Measurements from ENCODE around the gene ADCY10. TPM values are rescaled to one million over a fixed set of nuclear protein-coding genes. Genes with fewer than 3 reads are reported as not detected.
"Not testable (repeated sequence)": the region's sequence is repeated elsewhere in the genome, so short reads cannot be mapped to it uniquely, and the experiment has no call there.

Gene ADCY10
- total RNA-seq, 2 experiments from 2014 or later: 0.05 to 0.13 TPM

DNA sequence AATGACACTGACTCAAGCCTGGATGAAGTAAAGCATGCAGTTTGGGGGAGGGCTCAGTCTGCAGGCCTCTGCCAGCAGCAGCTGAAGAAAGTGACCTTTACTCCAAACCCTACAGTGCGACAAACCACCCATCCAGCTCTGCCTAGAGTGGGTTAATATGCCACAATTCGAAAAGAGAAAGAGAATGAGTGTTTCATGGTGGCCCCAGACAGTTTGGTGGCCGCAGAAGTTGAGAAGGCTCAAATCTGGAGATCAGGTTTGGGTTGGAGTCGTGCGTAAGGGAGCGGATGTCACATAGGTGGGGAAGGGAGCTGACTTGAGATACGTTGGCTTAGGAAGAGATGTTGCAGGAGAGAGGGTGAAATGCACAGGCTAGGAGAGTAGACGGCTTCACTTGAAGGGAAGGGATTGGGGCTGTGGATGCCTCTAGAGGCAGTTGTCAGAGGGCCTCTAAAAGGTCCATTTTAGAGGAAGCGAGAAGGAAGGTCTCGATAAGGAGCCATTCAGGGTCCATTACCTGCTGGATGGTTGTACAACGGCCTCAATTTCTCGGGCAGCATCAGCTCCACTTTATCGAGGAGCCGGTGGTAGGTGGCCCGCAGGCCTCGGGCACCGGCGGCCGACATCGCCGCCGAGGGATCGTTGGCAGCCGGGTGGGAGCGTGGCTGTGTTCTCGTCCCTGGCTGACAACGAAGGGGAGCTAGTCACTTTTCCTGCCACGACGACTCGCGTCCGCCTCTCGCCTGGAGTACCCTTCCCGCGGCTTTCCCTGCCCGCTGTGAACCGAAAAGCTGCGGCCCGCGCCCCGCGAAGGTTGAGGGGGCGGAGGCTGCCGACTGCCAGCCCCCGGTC is 21.5 kb upstream of the ADCY10 start:
- peak overlapping the region; percentile 88 for H3K4me3 Mint-ChIP-seq
- peaks cover 34% of the 10 kb centered on the region for H3K4me1 Mint-ChIP-seq
- H3K9me3 Mint-ChIP-seq: no peaks in the 10 kb centered on the region
- ChIA-PET POLR2A (interaction anchor here (0.7 to 4.4 kb wide), 38 partner anchors 8 to 1761 kb away, joined by 3 to 67 read pairs (median 4); partner anchors contain the start of genes ADCY10, MPZL1, POU2F1 and RCSD1), CTCF (interaction anchor here (1.1 to 4.3 kb wide), 4 partner anchors 136 to 715 kb away, joined by 3 to 27 read pairs (median 14); partner anchors contain the start of gene POU2F1)
- no peaks in the 10 kb centered on the region for H3K36me3 Mint-ChIP-seq (ENCODE audit: low read depth)
- H3K27me3 Mint-ChIP-seq: no peaks in the 10 kb centered on the region
- peak overlapping the region; percentile 93 for H3K27ac Mint-ChIP-seq
- DNase-seq: peak; percentile 59

DNA sequence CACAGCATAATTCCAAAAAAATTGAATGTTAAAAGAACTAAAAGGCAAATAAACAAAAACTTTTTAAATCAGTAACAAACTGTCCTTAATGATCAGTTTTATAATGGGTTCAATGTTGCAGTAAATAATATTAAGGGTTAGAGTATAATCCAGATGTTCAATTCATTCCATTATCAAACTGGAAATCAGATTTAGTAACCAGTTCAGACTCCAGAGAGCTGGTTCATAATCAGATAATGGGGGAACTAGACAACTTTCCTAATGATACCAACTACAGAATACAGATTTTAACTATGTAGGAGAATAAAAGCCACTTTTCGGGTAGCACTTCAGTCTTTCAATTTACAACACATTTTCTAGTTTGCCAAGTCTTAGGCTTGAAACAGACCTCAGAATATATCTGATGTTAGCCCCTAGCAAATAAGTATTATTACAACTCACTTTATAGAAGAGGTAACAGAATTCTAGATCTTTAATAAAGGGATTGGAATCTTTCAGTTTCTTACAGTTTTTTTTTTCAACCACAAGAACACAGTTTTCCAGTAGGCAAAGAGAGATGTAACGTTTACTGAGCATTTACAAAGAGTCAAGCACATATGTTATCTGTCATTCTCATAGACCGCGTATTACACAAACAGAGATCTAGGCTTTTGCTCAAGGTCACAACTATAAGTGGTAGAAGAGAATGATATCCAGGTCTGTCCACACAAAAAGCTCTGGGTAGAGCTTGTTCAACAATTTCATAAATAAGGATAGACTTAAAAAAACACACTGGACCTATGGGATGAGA is 20.7 kb upstream of the ADCY10 start:
- no peaks in the 10 kb centered on the region for H3K36me3 Mint-ChIP-seq (ENCODE audit: low read depth)

DNA sequence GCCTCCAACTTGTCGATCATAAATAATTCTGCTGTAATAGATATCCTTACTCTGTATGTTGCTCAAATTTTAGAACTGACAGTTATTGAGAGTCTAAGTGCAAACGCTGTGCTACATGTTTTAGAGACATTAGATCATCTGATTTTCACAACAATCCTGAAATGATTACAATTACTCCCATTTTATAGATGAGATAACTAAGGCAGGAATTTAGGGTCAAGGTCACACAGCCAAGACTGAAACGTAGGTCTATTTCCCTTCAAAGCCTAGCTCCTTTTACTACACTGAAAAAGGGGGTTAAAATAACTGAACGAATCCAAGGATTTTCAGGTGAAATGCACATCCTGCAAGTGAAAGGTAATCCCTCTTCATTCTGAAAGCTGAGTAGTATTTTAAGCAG is 19.9 kb upstream of the ADCY10 start:
- no peak overlapping the region for H3K27ac Mint-ChIP-seq

More for the DNA sequence above, 20.7 kb upstream of the ADCY10 start:
- H3K9me3 Mint-ChIP-seq: no peaks in the 10 kb centered on the region
- no peaks in the 10 kb centered on the region for H3K27me3 Mint-ChIP-seq
- no peak for DNase-seq
- ChIA-PET CTCF (interaction anchor here (1.1 to 4.3 kb wide), 4 partner anchors 135 to 714 kb away, joined by 3 to 27 read pairs (median 14); partner anchors contain the start of gene POU2F1), POLR2A (interaction anchor here (1.0 to 4.4 kb wide), 15 partner anchors 11 to 715 kb away, joined by 3 to 67 read pairs (median 8); partner anchors contain the start of genes POU2F1, RCSD1 and SFT2D2)
- peak overlapping the region; percentile 88 for H3K4me3 Mint-ChIP-seq
- peaks cover 34% of the 10 kb centered on the region for H3K4me1 Mint-ChIP-seq
- peak overlapping the region; percentile 93 for H3K27ac Mint-ChIP-seq

DNA sequence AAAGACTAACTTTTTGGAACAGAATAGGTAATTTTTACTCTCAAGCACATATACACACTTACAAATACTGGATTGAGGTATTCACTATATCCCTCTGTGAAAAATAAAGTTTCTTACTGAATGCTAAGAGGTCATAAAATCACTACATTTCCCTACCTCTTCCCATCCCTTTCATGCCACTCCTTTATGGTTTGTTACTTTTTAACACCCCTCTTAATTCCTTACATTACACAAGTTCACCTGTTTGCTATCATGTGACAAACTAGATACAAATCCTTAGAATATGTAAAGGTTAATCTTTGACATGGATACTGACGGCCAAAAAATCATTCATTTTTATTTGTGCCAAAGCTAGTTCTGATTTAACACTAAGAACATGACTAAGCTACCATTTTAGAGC is 15.8 kb upstream of the ADCY10 start:
- Mint-ChIP-seq H3K9me3 (no peaks in the 10 kb centered on the region), H3K4me1 (peaks cover 23% of the 10 kb centered on the region), H3K36me3 (ENCODE audit: low read depth) (no peaks in the 10 kb centered on the region), H3K4me3 (no peak overlapping the region), H3K27ac (no peak overlapping the region), H3K27me3 (no peaks in the 10 kb centered on the region)
- ChIA-PET CTCF (no interaction called here), POLR2A (interaction anchor here (1.1 kb wide), 1 partner anchor 12 kb away, joined by 3 read pairs; no protein-coding TSS in a partner anchor)
- DNase-seq: no peak

More for the DNA sequence above, 19.9 kb upstream of the ADCY10 start:
- H3K4me1 Mint-ChIP-seq: peaks cover 34% of the 10 kb centered on the region
- POLR2A ChIA-PET: interaction anchor here (1.1 to 4.4 kb wide), 3 partner anchors 10 to 714 kb away, joined by 4 to 67 read pairs (median 26); partner anchors contain the start of gene POU2F1
- H3K27me3 Mint-ChIP-seq: no peaks in the 10 kb centered on the region
- no peaks in the 10 kb centered on the region for H3K36me3 Mint-ChIP-seq (ENCODE audit: low read depth)
- CTCF ChIA-PET: interaction anchor here (3.5 to 4.3 kb wide), 2 partner anchors 148 to 218 kb away, joined by 21 to 27 read pairs; no protein-coding TSS in a partner anchor
- H3K4me3 Mint-ChIP-seq: no peak overlapping the region
- no peaks in the 10 kb centered on the region for H3K9me3 Mint-ChIP-seq
- DNase-seq: no peak

DNA sequence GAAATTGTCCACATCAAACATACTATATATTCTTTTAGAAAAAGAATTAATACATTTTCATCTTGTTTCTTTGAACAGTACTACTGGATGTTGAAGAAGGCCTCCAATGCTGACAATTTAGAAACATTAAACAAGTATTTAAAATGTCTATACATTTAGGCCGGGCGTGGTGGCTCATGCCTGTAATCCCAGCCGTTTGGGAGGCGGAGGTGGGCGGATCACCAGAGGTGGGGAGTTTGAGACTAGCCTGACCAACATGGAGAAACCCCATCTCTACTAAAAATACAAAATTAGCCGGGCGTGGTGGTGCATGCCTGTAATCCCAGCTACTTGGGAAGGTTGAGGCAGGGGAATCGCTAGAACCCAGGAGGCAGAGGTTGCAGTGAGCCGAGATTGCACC is 15.0 kb upstream of the ADCY10 start:
- DNase-seq; H3K27ac Mint-ChIP-seq; POLR2A ChIA-PET; H3K36me3 Mint-ChIP-seq (ENCODE audit: low read depth); H3K9me3 Mint-ChIP-seq; H3K27me3 Mint-ChIP-seq; H3K4me3 Mint-ChIP-seq; CTCF ChIA-PET: not testable (repeated sequence)
- H3K4me1 Mint-ChIP-seq: peaks cover 15% of the 10 kb centered on the region

DNA sequence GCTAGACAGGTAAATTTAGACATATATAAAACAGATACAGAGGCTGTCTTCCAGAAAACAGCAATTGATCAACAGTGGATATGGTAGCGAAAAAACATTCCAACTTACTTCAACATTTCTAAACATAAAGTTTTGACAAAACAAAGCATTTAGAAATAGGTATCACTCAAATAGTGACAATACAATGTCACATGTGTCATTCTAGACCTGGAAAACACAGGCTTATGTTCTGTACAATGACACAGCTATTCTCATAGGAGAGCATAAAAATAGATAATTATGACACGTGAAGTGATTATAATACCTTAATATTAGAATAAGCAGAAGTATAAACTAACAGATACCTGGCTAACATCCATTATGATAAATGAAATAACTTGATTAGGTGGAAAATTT is 14.5 kb upstream of the ADCY10 start:
- Mint-ChIP-seq H3K9me3 (no peaks in the 10 kb centered on the region), H3K27me3 (no peaks in the 10 kb centered on the region), H3K4me3 (no peak overlapping the region), H3K4me1 (peaks cover 11% of the 10 kb centered on the region), H3K36me3 (ENCODE audit: low read depth) (peaks cover 3% of the 10 kb centered on the region), H3K27ac (no peak overlapping the region)
- ChIA-PET POLR2A (interaction anchor here (2.2 kb wide), 1 partner anchor 8 kb away, joined by 18 read pairs; the partner anchor contains the start of genes DCAF6 and MPC2), CTCF (no interaction called here)
- no peak for DNase-seq

DNA sequence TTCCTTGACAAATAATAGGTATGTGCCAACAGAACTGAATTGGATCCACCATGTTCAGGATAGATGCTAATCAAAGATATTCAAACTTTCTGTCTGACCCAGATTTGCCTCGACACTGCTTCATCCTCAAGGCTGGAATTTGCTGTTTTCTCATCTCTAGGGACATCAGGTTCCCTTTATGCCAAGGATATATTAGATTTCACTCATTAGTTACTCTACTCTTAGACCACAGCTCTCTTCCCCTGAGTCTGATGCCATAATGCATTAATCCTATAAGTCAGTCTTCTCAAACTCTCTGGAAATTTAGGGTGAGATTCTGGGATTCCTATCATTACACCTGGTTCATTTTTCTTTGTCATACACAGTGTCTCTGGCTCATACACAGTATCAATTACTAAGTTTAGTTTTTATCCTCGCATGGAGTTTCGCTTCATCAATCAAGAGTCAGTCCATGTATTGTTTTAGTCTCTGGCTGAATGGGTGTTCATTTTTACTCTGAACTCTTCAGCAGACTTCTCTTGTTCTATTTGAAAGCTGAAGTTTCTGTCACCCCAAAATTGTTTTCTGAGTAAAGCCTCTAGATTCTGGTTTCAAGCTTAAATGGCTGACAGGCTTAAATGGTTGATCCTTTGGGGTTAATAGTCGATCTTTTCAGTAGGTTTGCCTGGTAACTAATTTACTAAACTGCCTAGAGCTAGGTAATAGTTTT is 13.3 kb upstream of the ADCY10 start:
- DNase-seq: no peak
- CTCF ChIA-PET: no interaction called here
- H3K9me3 Mint-ChIP-seq: no peaks in the 10 kb centered on the region
- peaks cover 2% of the 10 kb centered on the region for H3K4me1 Mint-ChIP-seq
- H3K4me3 Mint-ChIP-seq: no peak overlapping the region
- H3K36me3 Mint-ChIP-seq (ENCODE audit: low read depth): peaks cover 7% of the 10 kb centered on the region
- H3K27ac Mint-ChIP-seq: no peak overlapping the region
- no peaks in the 10 kb centered on the region for H3K27me3 Mint-ChIP-seq
- POLR2A ChIA-PET: interaction anchor here (0.6 to 2.2 kb wide), 2 partner anchors 9 to 295 kb away, joined by 3 to 18 read pairs; partner anchors contain the start of genes DCAF6 and MPC2

DNA sequence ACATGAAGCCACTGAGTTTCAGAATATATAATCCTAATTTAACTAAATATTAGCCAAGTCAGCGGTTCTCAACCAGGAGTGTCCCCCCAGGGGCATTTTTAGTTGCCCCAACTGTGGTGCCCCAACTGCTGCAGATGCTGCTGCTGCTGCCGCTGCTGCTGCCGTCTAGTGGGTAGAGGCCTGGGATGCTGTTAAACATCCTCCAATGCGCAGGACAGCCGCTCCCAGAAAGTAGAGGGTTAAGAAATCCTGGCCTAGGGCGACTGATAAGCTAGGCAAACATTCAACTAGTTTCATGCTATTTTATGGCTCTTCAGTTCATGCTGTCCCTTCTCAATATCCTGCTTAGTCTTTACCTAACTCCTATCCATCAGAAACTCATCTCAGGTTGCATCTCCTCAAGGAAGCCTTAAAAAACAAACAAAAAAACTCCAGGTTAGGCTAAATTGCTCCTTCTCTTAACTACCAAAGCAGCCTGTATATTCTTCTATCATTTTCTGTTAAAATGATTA is 12.6 kb upstream of the ADCY10 start:
- H3K27me3 Mint-ChIP-seq: no peaks in the 10 kb centered on the region
- DNase-seq: no peak
- H3K4me1 Mint-ChIP-seq: no peaks in the 10 kb centered on the region
- H3K27ac Mint-ChIP-seq: no peak overlapping the region
- POLR2A ChIA-PET: interaction anchor here (0.6 to 2.2 kb wide), 2 partner anchors 10 to 295 kb away, joined by 3 to 18 read pairs; partner anchors contain the start of genes DCAF6 and MPC2
- peaks cover 7% of the 10 kb centered on the region for H3K36me3 Mint-ChIP-seq (ENCODE audit: low read depth)
- no peaks in the 10 kb centered on the region for H3K9me3 Mint-ChIP-seq
- CTCF ChIA-PET: no interaction called here
- H3K4me3 Mint-ChIP-seq: no peak overlapping the region

DNA sequence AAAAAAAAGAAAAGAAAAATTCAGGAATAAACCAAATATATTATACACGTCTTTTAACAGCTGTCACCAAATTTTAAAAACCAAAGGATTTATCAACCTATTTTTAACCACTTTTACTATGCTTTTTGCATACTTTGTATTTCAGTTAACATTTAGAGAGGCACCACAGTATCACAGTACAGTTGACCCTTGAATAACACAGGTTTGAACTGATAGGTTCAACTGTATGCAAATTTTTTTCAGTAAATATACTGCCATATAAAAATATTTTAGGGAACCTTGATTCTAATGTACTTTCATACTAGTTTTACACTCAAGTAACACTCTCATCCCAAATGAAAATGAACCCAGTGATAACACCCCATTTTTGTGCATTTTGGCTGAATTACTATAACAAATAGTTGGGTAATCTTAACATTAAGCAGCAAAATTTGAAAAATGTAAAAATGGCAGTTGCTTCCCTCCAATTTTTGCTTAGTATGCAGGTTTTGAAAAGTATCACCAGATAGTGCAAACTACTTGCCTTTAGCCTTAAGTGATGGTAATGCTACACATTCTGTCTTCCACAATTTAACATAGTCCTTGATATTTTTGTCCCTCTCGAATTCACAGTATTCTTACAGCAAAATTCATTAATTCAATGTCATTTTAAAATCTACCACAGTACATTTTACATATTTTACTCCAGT is 10.8 kb upstream of the ADCY10 start:
- Mint-ChIP-seq H3K4me1 (no peaks in the 10 kb centered on the region), H3K27ac (no peak overlapping the region), H3K4me3 (no peak overlapping the region), H3K27me3 (no peaks in the 10 kb centered on the region), H3K36me3 (ENCODE audit: low read depth) (peaks cover 7% of the 10 kb centered on the region), H3K9me3 (no peaks in the 10 kb centered on the region)
- ChIA-PET CTCF (no interaction called here), POLR2A (interaction anchor here (1.2 to 1.5 kb wide), 2 partner anchors 9 to 11 kb away, joined by 4 to 6 read pairs; no protein-coding TSS in a partner anchor)
- DNase-seq: no peak

DNA sequence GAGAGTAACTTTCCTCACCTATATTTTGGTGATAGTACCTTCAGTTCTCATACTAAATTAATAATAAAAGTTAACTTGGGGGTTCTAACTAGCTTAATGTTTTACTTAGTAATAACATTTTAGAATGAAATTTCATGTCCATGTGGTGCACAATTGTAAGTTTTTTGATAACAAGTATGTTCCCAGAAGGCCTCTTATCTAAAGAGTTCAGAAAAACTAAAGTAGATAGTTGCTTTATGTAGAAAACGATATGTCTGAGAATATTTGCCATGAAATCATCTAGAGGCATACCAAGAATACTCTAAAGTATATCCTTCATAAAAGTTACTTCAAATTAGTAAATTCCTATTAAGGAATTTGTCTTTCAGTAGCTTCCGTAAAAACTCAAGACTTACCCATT is 10.2 kb upstream of the ADCY10 start:
- Mint-ChIP-seq H3K27me3 (no peaks in the 10 kb centered on the region), H3K4me3 (no peak overlapping the region), H3K4me1 (no peaks in the 10 kb centered on the region), H3K36me3 (ENCODE audit: low read depth) (peaks cover 7% of the 10 kb centered on the region), H3K9me3 (no peaks in the 10 kb centered on the region), H3K27ac (no peak overlapping the region)
- POLR2A ChIA-PET: interaction anchor here (1.2 to 1.5 kb wide), 2 partner anchors 10 to 12 kb away, joined by 4 to 6 read pairs; no protein-coding TSS in a partner anchor
- CTCF ChIA-PET: no interaction called here
- no peak for DNase-seq

DNA sequence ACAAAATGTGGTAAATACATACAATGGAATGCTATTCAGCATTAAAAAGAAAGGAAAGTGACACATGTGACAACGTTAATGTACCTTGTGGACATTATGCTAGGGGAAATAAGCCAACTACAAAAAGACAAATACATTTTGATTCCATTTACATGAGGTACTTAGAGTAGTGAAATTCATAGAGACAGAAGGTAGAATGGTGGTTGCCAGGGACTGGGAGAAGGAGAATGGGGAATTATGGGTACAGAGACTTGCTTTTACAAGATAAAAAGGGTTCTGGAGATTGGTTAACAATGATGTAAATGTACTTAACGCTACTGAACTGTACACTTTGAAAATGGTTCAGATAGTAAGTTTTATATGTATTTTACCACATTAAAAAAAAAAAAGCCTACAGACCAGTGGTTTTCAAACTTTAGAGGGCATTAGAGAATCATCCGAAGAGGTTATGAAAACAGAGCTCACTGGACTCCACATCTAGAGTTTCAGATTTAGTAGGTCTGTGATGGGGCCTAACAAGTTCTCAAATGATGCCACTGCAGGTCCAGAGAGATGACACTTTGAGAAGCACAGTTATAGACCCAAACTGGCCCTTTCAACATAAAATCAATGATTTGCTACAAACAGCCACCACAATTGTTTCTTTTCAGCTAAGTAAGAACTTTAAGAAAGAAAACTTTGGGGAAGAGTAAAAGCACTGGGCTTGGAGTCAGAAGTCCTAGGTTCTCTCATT is 9.6 kb upstream of the ADCY10 start:
- CTCF ChIA-PET: no interaction called here
- peaks cover 7% of the 10 kb centered on the region for H3K36me3 Mint-ChIP-seq (ENCODE audit: low read depth)
- no peak for DNase-seq
- H3K27me3 Mint-ChIP-seq: no peaks in the 10 kb centered on the region
- H3K9me3 Mint-ChIP-seq: no peaks in the 10 kb centered on the region
- no peak overlapping the region for H3K27ac Mint-ChIP-seq
- POLR2A ChIA-PET: interaction anchor here (0.6 to 1.5 kb wide), 3 partner anchors 10 to 14 kb away, joined by 3 to 6 read pairs (median 4); partner anchors contain the start of gene MPC2
- H3K4me1 Mint-ChIP-seq: no peaks in the 10 kb centered on the region
- H3K4me3 Mint-ChIP-seq: no peak overlapping the region

All from activated CD4-positive, alpha-beta memory T cell treated with anti-CD3 and anti-CD28 coated beads, Interleukin-2, amount 10 ng/mL, durations not matched to agents 7 days and 5 days (primary cell).